Kidney epithelial cell (primary cell): ENCODE results near the gene FCGR3B. TPM values are rescaled to one million over a fixed set of nuclear protein-coding genes. Genes with fewer than 3 reads are reported as not detected.
"Not testable (repeated sequence)": the region's sequence is repeated elsewhere in the genome, so short reads cannot be mapped to it uniquely, and the experiment has no call there.

Source experiments
- DNase-seq: peaks from one replicate; pipeline ENCODE4 v3.0.0-alpha.2; 2010; ENCODE audit warnings: low read depth
- H3K27me3 ChIP-seq: 2 replicates; pipeline ENCODE4 v1.6.0; 2011; ENCODE audit warnings: low read length; ENCODE audit not compliant: control insufficient read depth, insufficient read depth
- H3K36me3 ChIP-seq: 2 replicates; pipeline ENCODE4 v1.5.1; 2011; ENCODE audit warnings: low read length; ENCODE audit not compliant: control insufficient read depth, insufficient read depth
- H3K4me3 ChIP-seq: 2 replicates; pipeline ENCODE4 v1.5.1; 2011; ENCODE audit warnings: low read depth, mild to moderate bottlenecking, control low read depth, low read length
- CTCF ChIP-seq: IDR thresholded peaks from 2 replicates; pipeline ENCODE4 v1.5.1; 2011; ENCODE audit warnings: mild to moderate bottlenecking, moderate library complexity, low read length, control low read depth, inconsistent platforms; ENCODE audit not compliant: insufficient read depth, poor library complexity, severe bottlenecking
- total RNA-seq: library from RNA; depleted of rRNA; stranded (reverse); fragments of >200 nt; gene quantifications from 2 replicates; pipeline ENCODE4 v1.2.3, GENCODE V29; 2015

The FCGR3B gene
- not detected in 2 replicates for total RNA-seq

DNA sequence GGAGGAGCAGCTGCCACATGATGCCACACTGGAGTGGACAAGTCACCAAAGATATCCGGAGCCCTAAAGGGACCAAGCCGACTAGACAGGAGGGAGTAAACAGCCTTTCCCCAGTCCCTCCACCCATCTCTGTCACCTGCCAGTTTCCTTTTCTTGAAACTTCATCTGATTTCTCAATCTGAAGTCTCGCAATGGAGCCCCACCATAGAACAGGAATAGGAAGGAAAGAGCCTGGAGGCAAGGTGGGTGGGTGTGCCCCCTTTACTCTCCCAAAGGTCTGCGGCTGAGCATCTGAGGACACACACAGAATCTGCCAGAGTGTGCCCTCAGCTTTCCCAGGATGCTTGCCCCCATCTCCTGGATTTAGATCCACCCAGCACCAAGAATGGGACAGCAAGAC is at the start of gene FCGR3B:
FCGR3B (minus strand) TSS at position 101 of the 400 bp plus-strand sequence; CDS start at position 19, 82 bp downstream.
- no peaks in the 10 kb centered on the region for H3K27me3 ChIP-seq
- no peak for TF ChIP-seq CTCF
- no peak for DNase-seq
- no peaks in the 10 kb centered on the region for H3K36me3 ChIP-seq
- H3K4me3 ChIP-seq: no peak within 1 kb of the TSS

- DNase-seq: no peak
- H3K36me3 ChIP-seq: no peaks in the 10 kb centered on the region
- H3K4me3 ChIP-seq: no peak overlapping the region
- no peak for TF ChIP-seq CTCF
- no peaks in the 10 kb centered on the region for H3K27me3 ChIP-seq
Observed at GRCh38 chr1:161678500-161678899, 47.5 kb upstream of the FCGR3B start.

DNA sequence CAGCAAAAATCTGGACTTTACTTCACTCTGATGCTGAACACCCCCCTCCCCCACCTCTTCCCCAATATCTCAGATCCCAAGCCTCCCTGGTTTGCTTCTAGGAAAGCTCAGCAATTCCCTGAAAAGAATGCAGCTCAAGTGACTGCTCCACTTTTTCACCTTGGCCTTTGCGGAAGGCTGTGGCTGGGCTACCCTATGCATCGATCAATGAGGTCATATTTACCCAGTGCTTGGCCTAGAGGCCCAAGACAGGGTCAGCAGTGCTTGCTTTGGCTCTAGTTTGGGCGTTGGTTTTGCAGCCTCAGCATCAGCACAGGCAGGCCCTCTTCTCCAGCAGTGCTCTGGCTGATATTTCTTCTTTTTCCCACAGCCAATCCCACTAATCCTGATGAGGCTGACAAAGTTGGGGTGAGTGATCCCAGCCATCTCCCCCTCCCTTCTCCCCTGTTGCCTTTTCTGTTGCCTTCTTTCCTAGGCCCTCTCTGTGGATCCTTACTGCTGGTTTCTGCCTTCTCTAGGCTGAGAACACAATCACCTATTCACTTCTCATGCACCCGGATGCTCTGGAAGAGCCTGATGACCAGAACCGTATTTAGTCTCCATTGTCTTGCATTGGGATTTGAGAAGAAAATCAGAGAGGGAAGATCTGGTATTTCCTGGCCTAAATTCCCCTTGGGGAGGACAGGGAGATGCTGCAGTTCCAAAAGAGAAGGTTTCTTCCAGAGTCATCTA is 46.1 kb upstream of the FCGR3B start:
- no peak for DNase-seq
- no peaks in the 10 kb centered on the region for H3K27me3 ChIP-seq
- H3K4me3 ChIP-seq: no peak overlapping the region
- TF ChIP-seq CTCF: no peak
- no peaks in the 10 kb centered on the region for H3K36me3 ChIP-seq

- H3K27me3 ChIP-seq: no peaks in the 10 kb centered on the region
- no peak for DNase-seq
- H3K36me3 ChIP-seq: no peaks in the 10 kb centered on the region
- H3K4me3 ChIP-seq: no peak overlapping the region
- TF ChIP-seq CTCF: no peak
Observed at GRCh38 chr1:161676441-161676840, 45.5 kb upstream of the FCGR3B start.

DNA sequence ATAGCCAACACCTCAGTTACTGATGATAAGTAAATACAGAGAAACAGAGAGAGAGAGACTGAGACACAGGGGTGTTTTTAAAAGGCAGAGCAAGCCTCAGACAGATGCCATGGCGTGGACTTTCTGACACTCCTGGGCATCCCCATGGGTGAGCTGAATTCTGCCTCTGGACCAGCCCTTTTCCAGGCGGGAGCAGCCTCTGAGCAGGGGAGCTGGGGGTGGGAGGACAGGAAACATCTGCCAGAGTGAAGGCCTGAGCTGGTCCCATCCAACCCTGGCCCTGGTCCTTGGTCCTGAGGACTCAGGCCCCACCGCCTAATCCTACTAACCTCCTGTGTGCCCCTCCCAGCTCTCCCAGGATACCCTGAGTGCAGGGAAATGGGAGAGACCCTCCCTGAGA is 43.9 kb upstream of the FCGR3B start:
- not testable (repeated sequence) for H3K27me3 ChIP-seq, H3K4me3 ChIP-seq, DNase-seq, H3K36me3 ChIP-seq

GRCh38 chr1:161674447-161674846 is 43.5 kb upstream of the FCGR3B start:
- not testable (repeated sequence) for H3K4me3 ChIP-seq, H3K27me3 ChIP-seq, DNase-seq, H3K36me3 ChIP-seq

- not testable (repeated sequence) for H3K36me3 ChIP-seq, H3K4me3 ChIP-seq, DNase-seq, H3K27me3 ChIP-seq
Observed at GRCh38 chr1:161673437-161673836, 42.5 kb upstream of the FCGR3B start.

- not testable (repeated sequence) for H3K36me3 ChIP-seq, H3K27me3 ChIP-seq, H3K4me3 ChIP-seq, DNase-seq
Observed at GRCh38 chr1:161671045-161672020, 40.4 kb upstream of the FCGR3B start.

DNA sequence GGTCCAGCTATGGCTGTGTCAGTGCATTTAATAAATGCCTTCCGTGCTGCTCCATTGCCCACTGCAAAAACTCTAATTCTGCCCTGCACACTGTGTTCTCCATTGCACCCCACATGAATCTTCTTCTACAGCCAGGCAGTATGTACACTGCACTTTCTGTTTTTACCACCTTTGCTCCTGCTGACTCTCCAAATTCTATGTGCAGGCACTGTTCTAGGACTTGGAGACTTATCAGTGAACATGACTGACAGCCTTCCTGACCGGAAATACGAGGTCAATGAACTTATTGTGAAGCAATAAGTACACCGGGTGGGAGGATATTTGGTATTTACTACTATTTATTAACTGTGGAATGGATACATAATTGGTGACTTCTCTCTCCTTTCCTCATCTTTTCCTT is 33.7 kb upstream of the FCGR3B start:
- H3K27me3 ChIP-seq, H3K36me3 ChIP-seq, H3K4me3 ChIP-seq, DNase-seq: not testable (repeated sequence)

- not testable (repeated sequence) for H3K36me3 ChIP-seq, DNase-seq, H3K27me3 ChIP-seq, H3K4me3 ChIP-seq
Observed at GRCh38 chr1:161663569-161663968, 32.6 kb upstream of the FCGR3B start.
